MCF 10A (cell line): ENCODE measurements around the gene TRIM39. TPM values are rescaled to one million over a fixed set of nuclear protein-coding genes. Genes with fewer than 3 reads are reported as not detected.

Experiments used
- BruUV-seq: library from RNA; stranded (reverse); fragments of 400-500 nt; replicated peaks from 2 replicates; lab custom pipeline; 2021; lab: Mats Ljungman, UMichigan
- CTCF ChIA-PET: fragments of 300-600 bp; sonication (Branson Sonifier 250); formaldehyde crosslinking; extraction: SDS; loops from one replicate; lab custom pipeline; 2021; ENCODE audit warnings: antibody characterized with exemption, inconsistent platforms; lab: Yijun Ruan, JAX
- POLR2A ChIA-PET: fragments of 300-600, 350-650 bp; sonication (Branson Sonifier 250); formaldehyde crosslinking; extraction: SDS; loops from one replicate; lab custom pipeline; 2020; ENCODE audit warnings: antibody characterized with exemption, inconsistent platforms; lab: Yijun Ruan, JAX
- DNase-seq: peaks from one replicate; pipeline ENCODE4 v3.0.0-alpha.2; 2018; ENCODE audit not compliant: unreplicated experiment
- H3K27ac Mint-ChIP-seq: one replicate; pipeline ENCODE4 v1.8.0; 2022; ENCODE audit warnings: mild to moderate bottlenecking, low read depth, mixed read lengths; ENCODE audit not compliant: unreplicated experiment
- H3K27me3 Mint-ChIP-seq: one replicate; pipeline ENCODE4 v1.8.0; 2022; ENCODE audit warnings: mixed read lengths; ENCODE audit not compliant: insufficient read depth, unreplicated experiment
- H3K36me3 Mint-ChIP-seq: one replicate; pipeline ENCODE4 v1.8.0; 2022; ENCODE audit warnings: mild to moderate bottlenecking, moderate library complexity, mixed read lengths; ENCODE audit not compliant: insufficient read depth, unreplicated experiment
- H3K4me1 Mint-ChIP-seq: one replicate; pipeline ENCODE4 v1.8.0; 2022; ENCODE audit warnings: mixed read lengths; ENCODE audit not compliant: insufficient read depth, unreplicated experiment
- H3K4me3 Mint-ChIP-seq: one replicate; pipeline ENCODE4 v1.8.0; 2022; ENCODE audit warnings: mild to moderate bottlenecking, moderate library complexity, mixed read lengths; ENCODE audit not compliant: unreplicated experiment
- H3K9me3 Mint-ChIP-seq: one replicate; pipeline ENCODE4 v1.8.0; 2022; ENCODE audit warnings: mixed read lengths; ENCODE audit not compliant: unreplicated experiment
- CTCF ChIP-seq: fragments of 200-600 bp; IDR thresholded peaks from one replicate; pipeline ENCODE4 v1.8.0; 2022; ENCODE audit warnings: antibody characterized with exemption, mild to moderate bottlenecking; ENCODE audit not compliant: unreplicated experiment
- intact Hi-C: fragments of 100-400 bp; cut with micrococcal nuclease; formaldehyde crosslinking; loops from 2 replicates; pipeline ENCODE4 v1.14.1; 2022
- total RNA-seq: library from RNA; stranded (reverse); gene quantifications from 2 replicates; pipeline ENCODE4 v1.2.3, GENCODE V29; 2022

TRIM39 gene
- total RNA-seq, 1 experiment from 2014 or later, result 18.6 TPM

GRCh38 chr6:30355281-30355680 is 28.6 kb downstream of the TRIM39 start:
- DNase-seq, result no peak
- BruUV-seq, result no TSS peak
- POLR2A ChIA-PET, result no interaction called here
- peaks cover 4% of the 10 kb centered on the region for H3K4me1 Mint-ChIP-seq
- CTCF ChIA-PET, result interaction anchor here (0.6 to 2.1 kb wide), 4 partner anchors 13 to 98 kb away, joined by 3 to 7 read pairs (median 4); no protein-coding TSS in a partner anchor
- intact Hi-C loops, result loop anchor here (5.0 kb wide), 1 partner anchor 42 kb away; no protein-coding TSS in a partner anchor
- no peak overlapping the region for H3K4me3 Mint-ChIP-seq
- peaks cover 30% of the 10 kb centered on the region for H3K27me3 Mint-ChIP-seq
- H3K36me3 Mint-ChIP-seq, result no peaks in the 10 kb centered on the region
- TF ChIP-seq CTCF, result no peak
- no peaks in the 10 kb centered on the region for H3K9me3 Mint-ChIP-seq
- H3K27ac Mint-ChIP-seq, result no peak overlapping the region

GRCh38 chr6:30356536-30356935 is 29.8 kb downstream of the TRIM39 start:
- TF ChIP-seq CTCF, result no peak
- ChIA-PET POLR2A (no interaction called here), CTCF (interaction anchor here (0.6 to 2.1 kb wide), 3 partner anchors 9 to 18 kb away, joined by 3 to 4 read pairs (median 4); no protein-coding TSS in a partner anchor)
- no peak for DNase-seq
- H3K9me3 Mint-ChIP-seq, result no peaks in the 10 kb centered on the region
- no peak overlapping the region for H3K27ac Mint-ChIP-seq
- H3K4me3 Mint-ChIP-seq, result no peak overlapping the region
- no TSS peak for BruUV-seq
- H3K4me1 Mint-ChIP-seq, result no peaks in the 10 kb centered on the region
- no peaks in the 10 kb centered on the region for H3K36me3 Mint-ChIP-seq
- peaks cover 43% of the 10 kb centered on the region for H3K27me3 Mint-ChIP-seq
- intact Hi-C loops, result loop anchor here (5.0 kb wide), 1 partner anchor 41 kb away; no protein-coding TSS in a partner anchor

GRCh38 chr6:30357678-30358540 is 31.2 kb downstream of the TRIM39 start:
- POLR2A ChIA-PET, result no interaction called here

More at GRCh38 chr6:30357678-30358540, 31.2 kb downstream of the TRIM39 start:
- intact Hi-C loops, result loop anchor here (5.0 kb wide), 1 partner anchor 39 kb away; no protein-coding TSS in a partner anchor
- BruUV-seq, result no TSS peak
- Mint-ChIP-seq H3K9me3 (no peaks in the 10 kb centered on the region), H3K4me1 (no peaks in the 10 kb centered on the region), H3K27me3 (peaks cover 56% of the 10 kb centered on the region), H3K27ac (no peak overlapping the region), H3K4me3 (peak overlapping the region; percentile 59), H3K36me3 (no peaks in the 10 kb centered on the region)
- peak; percentile 58 for DNase-seq
- peak; percentile 65 for TF ChIP-seq CTCF
- CTCF ChIA-PET, result interaction anchor here (0.5 to 1.4 kb wide), 9 partner anchors 9 to 605 kb away, joined by 3 to 6 read pairs (median 3); no protein-coding TSS in a partner anchor
